ENCODE results near the gene RAB11FIP4. TPM values are rescaled to one million over a fixed set of nuclear protein-coding genes. Genes with fewer than 3 reads are reported as not detected.

RAB11FIP4 gene
- total RNA-seq, 1 experiment from 2014 or later = 34.1 TPM

DNA sequence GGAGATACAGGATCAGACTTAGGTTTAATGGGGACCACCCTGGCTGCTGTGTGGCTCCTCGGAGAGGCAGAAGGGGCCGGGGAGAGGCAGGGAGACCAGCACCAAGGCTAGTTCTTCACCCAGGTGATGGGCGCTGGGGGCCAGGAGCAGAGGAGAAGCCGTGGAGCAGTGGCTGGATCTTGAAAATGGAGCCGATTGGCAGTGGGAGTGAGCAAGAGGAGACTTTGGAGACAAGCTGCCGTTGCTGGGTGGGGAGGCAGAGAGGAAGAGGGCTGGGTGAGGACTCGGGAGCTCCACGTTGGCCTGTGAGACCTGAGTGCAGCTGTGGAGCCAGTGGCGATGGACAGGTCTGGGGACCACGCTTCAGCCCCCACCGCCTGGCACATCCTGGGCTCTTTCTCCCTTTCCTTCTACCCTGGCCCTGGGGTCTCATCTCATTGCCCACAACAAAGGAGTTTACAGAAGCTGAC lies 9.0 kb downstream of the RAB11FIP4 start:
- no peak for DNase-seq (ENCODE audit: low spot score)
- in situ Hi-C loops (cut with HindIII; ENCODE audit: low sequenced_read_pairs) = no loop called here

DNA sequence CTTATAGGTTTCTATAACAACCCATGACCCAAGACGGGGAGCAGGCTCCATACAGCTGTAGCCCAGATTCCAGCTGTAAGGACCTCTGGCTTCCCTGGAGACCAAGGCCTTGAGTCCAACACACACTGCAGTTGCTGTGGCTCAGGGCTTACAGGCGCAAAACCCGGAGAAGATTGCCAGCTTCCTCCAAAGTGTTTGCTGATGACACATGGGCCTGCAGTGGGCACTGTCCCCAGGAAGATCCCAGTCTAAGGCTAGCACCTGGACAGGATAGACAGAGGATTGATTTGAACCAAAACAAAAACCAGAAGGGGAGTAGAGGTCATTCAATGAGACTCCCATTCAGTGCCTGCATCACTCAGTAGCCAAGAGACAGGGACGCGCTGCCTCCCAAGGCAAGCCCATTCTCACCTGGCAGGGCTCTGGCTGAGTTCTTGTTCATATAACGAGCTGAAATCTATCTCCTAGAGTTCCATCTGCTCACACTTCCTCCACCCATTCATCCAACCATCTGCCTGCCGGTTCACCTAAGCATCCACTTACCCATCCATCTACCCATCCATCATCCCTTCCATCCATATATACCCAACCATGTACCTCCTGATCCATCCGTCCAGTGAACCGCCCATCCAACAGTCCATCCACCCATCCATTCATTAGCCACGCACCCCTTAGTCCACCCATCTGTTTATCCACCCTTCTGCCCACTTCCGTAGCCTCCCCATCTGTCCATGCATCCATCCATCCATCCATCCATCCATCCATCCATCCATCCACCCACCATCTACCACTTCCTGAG lies 10.2 kb downstream of the RAB11FIP4 start:
- in situ Hi-C loops (cut with HindIII; ENCODE audit: low sequenced_read_pairs) = no loop called here
- DNase-seq (ENCODE audit: low spot score) = peak; percentile 65

DNA sequence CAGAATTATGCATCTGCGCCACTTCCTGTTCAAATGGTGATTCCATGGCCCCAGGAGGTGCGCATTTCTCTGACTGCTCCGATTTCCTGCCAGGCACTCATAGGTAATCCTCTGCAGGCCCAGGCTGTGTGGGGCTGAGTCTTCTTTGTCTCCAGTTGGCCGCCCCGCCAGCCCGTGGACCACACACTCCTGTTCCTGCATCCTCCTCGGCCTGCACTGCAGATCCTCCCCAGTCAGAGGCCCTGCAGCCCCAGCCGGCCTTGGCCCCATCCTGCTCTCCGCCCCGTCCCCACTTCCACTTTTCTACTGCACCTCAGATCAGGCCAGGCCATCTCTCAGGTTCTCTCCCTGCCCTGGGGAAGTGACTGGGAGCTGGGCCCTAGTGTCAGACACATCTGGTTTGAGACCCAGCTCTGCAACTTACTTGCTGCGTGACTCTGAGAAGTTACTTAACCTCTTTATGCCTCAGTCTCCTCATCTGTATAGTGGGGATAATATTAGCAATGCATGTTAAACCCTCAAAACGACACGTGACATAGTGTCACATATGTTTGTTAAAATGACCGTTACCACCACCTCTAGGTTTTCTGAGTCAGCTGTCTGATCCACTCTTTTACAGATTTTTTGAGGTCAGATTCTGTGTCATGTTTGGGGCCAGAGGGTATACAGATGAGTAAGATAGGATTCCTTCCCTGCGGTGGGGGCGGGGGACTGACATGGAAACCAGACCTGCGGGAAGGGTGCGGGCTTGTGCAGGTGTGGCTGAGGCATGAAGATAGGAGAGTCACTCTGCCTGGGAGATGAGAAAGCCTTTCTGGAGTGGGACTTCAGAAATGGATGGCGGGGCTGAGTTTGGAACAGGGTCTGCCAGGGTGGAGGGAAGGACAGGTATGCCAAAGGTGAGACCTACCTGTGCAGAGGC lies 12.8 kb downstream of the RAB11FIP4 start:
- DNase-seq (ENCODE audit: low spot score) = no peak
- in situ Hi-C loops (cut with HindIII; ENCODE audit: low sequenced_read_pairs) = no loop called here

DNA sequence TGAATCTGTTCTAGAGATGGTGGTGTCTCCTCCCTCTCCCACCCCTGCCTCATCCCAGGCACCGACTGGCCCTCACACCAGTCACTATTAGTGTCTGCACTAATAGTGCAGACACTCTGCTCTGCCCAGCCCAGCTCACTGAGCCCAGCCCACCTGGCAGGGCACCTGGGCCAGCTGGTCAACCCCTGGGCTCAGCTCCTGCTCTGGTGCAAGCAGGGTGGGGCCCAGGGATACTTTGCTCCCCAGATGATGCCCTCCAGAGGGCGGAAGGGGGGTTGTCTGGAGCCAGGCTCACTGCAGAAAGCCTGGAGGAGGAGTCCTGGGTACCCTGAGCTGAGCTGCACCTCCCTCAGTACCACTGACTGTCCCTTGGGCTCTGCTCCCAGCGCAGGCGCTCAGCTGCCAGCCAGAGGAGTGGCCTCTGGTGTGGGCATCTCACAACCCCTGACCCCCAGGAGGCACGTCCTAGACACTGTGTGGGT lies 14.5 kb downstream of the RAB11FIP4 start:
- in situ Hi-C loops (cut with HindIII; ENCODE audit: low sequenced_read_pairs) = no loop called here
- DNase-seq (ENCODE audit: low spot score) = no peak

DNA sequence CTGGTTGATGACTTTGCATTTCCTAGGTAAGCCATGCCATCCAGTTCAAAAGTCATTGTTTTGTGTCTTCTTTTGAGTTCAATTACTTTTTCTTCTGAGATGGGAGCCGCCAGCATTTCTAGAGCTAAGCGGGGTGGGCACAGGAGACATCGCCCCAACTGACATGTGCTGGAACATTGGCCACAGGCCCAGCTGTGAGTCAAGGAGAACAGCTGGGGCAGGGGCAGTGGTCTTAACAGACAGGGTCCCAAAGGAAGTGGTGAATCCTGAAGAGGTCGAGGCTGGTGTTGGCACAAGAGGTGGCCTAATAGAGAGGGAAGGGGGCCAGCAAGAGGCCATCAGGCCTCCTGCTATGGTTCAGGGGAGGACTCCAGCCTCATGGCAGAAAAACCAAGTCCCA lies 17.1 kb downstream of the RAB11FIP4 start:
- in situ Hi-C loops (cut with HindIII; ENCODE audit: low sequenced_read_pairs) = no loop called here

DNA sequence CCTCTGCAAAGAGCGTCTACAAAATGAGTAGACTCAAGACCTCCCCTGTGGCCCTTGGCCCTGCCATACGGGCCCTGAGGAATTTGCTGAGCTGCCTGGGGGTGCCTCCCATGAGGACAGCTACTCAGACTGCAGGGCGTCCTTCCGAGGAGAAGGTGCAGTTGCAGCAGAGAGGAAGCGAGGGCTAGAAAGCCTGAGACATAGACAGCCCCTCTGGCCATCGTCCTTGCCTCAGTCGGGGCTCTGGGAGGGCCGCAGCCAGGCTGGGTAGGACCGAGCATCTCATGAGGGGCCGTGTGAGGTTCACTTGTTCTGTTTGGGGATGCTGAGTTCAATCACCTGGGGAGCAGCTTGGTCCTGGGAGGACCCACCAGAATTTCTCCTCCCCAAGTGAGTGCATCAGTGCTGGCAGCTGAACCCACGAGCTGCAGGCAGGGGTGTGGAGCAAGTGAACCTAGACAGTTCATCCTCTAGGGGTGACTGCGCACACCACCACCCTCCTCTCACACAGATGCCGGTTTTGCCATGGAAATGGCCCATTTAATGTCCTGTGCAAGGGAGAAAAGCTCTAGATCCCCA lies 20.3 kb downstream of the RAB11FIP4 start:
- no peak for DNase-seq (ENCODE audit: low spot score)
- in situ Hi-C loops (cut with HindIII; ENCODE audit: low sequenced_read_pairs) = no loop called here

More for the DNA sequence above, 17.1 kb downstream of the RAB11FIP4 start:
- DNase-seq (ENCODE audit: low spot score) = no peak

DNA sequence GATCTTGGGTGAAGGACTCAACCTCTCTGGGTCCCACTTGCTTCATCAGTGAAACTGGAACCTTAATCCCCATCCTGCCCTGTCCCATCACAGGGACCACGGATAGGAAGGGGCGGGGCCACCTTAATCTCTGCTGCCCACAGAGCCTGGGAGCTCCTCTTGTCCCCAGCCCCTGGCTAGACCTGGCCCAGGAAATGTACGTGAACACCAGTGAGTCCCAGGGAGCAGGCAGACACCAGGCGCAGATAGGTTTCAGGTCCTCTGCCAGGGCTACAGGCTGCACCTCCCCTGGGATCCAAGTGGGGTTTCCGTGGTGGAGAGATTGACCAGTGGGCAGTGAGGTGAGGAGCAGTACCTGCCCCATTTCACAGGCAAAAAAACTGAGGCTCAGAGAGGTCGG lies 21.0 kb downstream of the RAB11FIP4 start:
- in situ Hi-C loops (cut with HindIII; ENCODE audit: low sequenced_read_pairs) = no loop called here

DNA sequence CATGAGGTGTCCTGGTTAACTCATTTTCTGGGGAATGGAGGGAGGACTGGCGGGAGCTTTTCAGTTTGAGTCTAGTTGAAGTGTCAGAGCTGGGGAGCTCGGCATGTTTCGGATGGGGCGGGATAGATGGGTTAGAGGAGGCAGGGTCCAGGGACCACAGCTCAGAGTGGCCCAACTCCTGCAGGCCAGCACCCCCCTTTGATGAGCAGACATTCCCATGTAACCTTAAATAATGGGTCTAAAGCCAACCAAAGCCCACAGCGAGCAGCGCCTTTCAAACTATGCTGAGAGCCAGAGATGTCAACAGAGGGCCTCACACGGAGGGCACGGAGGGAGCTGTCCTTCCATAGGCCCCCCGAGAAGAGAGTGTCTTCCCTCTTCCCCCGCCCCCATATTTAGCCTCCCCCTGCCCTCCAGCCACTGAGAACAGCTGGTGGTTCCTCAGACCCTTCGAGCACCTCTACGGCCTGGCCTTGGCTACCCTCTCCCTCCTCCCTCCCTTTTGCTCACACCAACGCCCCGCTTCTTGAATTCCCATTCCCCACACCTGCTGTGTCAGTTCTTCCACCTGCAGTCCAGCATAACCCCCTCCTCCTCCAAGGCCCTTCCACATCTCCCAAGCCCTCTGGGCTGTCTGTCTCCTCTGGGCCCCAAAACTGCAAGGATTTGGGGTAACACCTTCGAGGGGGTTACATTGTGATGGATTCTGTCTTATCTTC lies 21.8 kb downstream of the RAB11FIP4 start:
- in situ Hi-C loops (cut with HindIII; ENCODE audit: low sequenced_read_pairs) = no loop called here

More for the DNA sequence above, 21.0 kb downstream of the RAB11FIP4 start:
- DNase-seq (ENCODE audit: low spot score) = no peak

DNA sequence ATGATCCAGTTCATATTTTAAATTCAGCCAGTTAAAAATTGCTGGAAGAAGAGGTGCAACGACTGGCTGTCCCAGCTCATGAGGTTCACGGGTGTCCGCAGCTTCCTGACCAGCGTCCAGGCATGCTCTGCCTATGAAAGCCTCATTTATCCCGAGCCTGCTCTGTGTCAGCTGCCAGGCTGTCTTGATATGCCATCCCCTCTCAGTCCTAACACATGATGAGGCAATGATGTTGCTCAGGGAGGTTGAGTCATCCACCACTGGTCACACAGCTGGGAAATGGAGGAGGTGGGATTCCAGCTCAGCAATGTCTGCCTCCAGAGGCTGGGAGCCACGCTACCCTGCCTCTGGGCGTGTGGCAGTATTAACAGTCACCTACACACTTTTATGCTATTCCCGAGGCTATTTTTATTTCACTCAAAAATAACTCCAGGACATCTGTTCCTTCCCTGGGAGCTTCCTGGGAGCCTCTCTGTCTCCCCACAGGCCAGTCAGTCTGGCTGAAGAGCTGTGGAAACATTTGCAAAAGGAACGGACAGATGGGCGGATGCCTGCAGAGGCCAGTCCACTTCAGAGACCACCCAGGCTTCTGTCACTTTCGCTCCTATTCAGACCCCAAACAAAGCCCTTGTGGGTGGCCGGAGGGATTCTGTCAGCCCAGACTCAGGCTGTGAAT lies 22.5 kb downstream of the RAB11FIP4 start:
- in situ Hi-C loops (cut with HindIII; ENCODE audit: low sequenced_read_pairs) = no loop called here
- peak; percentile 41 for DNase-seq (ENCODE audit: low spot score)

More for the DNA sequence above, 21.8 kb downstream of the RAB11FIP4 start:
- DNase-seq (ENCODE audit: low spot score) = no peak

DNA sequence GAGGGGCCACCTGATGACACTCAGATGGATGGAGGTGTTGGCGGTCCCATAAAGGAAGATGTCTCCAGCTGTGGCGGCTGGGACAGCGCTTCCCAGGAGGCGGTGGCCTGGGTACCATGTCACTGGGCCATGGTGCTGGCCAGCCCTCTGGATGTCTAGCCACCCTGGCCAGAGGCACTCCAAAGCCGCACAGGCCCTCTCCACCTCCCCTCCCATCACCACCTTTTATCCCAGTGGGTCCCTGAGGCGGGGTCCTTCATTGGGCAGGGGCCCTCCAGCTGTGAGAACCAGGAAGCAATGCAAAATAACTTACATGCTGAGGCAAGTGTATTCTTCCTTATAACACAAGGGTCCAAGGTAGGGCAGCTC lies 23.1 kb downstream of the RAB11FIP4 start:
- in situ Hi-C loops (cut with HindIII; ENCODE audit: low sequenced_read_pairs) = no loop called here
- no peak for DNase-seq (ENCODE audit: low spot score)

DNA sequence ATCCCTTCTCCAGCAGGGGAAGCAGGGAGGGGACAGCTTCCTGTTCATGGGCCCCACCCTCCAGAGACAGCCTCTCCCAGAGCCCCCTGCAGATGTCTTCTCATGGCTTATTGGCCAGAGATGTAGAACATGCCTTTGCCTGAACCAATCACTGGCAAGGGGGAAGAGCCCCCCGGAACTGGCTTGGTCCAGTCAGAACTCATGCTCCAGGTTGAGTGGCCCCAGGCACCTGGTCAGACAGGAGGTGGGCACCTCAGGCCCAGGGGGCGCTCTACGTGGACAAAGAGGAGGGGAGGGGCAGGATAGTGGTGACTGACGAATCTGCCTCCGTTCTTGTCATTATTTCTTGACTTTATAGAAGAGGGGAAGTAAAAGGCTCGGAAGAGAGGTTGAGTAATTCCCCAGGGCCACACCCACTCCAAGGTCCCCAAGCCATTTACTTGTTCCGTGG lies 23.6 kb downstream of the RAB11FIP4 start:
- no peak for DNase-seq (ENCODE audit: low spot score)
- in situ Hi-C loops (cut with HindIII; ENCODE audit: low sequenced_read_pairs) = no loop called here

DNA sequence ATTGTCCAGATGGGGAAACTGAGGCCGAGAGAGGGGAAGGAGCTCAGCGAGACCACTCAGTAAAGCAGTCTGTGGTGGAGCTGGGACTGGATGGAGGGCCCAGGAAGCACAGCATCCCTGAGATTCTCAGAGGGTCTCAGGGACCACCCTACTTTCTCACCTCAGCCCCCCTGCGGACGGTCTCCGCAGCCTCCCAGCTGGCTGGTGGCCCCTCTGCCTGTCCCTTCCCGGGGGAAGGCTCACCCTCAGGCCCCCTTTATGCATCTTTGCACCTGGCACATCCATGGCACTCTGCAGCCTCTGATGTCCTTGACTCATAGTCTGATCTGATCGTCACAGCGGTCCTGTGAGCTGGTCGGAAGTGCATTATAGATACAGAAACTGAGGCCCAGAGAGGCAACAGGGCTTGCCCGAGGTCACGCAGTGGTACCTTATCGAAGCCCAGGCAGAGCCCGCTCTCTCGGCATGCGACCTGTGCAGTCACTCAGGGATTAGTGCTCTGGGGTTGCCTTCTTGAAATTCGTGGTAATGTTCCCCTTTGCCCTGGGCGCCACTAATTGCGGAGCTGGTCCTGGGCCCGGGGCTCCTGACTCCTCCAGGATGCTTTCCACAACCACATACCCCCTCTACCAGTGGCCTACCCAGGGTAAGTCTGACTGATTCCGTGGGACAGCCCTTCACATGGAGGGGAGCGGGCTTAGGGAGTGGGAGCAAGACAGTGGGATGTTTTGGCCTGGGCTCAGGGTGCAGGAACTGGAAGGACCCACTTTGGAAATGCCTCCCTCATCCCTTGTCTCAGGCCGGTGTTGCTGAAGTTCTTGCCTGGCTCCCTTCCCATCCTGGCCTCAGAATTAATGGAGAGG lies 24.4 kb downstream of the RAB11FIP4 start:
- no peak for DNase-seq (ENCODE audit: low spot score)
- in situ Hi-C loops (cut with HindIII; ENCODE audit: low sequenced_read_pairs) = no loop called here

DNA sequence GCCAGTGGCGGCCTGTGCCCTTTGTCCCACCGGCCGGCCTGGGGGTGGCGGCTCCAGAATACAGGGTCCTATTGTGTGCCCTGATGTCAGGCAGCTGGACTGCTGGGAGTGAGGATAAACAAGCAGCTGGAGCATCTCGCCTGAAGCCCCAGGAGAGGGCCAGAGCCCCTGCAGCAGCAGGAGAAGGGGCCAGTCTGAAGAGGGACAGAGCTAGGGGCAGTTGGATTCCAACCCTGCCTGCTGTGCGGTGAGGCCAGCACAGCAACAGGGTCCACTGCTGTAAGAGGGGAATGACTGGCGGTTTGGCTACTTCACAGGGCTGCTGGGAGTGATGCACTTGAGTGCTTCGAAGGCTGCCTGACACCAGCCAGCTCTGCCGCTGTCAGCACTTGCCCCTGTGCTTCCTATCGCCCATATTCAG lies 25.0 kb downstream of the RAB11FIP4 start:
- no peak for DNase-seq (ENCODE audit: low spot score)
- in situ Hi-C loops (cut with HindIII; ENCODE audit: low sequenced_read_pairs) = no loop called here

DNA sequence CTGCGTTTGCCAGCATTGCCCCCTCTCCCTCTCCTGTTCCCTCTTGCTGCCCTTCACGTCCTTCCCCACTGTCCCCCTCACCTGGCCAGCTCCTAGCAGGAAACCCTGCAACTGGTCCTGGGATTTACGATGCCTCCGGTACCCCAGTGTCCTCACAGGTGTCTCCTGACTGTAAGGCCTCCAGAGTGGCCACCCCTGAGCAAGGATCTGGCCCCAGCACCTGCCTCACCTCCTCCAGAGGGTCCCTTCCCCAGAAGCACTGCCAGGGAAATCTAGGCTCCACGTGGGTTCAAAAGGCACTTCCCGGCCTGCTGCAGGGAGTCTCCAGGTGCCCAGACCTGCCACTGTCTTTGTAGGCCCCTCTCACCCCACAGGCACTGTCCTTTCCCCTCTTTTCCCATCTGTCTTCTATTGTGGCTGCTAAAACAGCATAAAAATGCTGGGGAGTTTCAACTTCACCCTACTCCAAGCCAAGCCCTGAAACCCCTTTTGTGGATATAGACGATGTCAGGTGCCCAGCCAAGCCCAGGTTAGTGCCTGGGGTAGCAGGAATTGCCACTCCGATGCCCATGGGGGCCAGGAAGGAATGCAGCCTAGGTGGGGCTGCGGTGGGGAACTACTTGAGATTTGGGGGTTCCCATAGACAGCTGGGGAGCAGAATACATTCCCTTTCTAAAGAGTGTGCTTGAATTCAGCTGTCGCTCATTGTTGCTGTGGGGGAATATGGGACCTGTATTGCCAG lies 25.7 kb downstream of the RAB11FIP4 start:
- in situ Hi-C loops (cut with HindIII; ENCODE audit: low sequenced_read_pairs) = no loop called here
- no peak for DNase-seq (ENCODE audit: low spot score)

DNA sequence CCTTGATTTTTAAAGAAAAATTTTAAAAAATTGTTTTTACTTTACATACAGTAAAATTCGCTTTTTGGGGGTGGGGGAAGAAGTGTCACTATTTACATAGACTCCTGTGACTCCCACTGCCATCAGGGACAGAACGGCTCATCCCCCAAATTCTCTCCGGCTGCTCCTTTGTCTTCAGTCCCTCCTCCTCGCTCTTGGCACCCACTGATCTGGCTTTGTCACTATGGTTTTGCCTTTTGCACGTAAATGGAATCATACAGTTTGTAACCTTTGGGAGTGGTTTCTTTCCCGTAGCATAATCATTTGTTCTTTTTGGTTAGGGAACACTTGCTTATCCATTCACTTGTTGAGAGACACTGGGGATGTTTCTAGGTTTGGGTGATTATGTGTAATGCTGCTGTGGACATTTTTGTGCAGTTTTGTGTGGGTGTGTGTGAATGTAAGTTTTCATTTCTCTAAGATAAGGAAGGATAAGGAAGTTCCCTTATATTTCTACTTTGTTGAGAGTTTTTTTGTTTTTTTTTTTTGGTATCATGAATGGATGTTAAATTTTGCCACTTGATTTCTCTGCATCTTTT lies 27.4 kb downstream of the RAB11FIP4 start:
- DNase-seq (ENCODE audit: low spot score) = no peak

DNA sequence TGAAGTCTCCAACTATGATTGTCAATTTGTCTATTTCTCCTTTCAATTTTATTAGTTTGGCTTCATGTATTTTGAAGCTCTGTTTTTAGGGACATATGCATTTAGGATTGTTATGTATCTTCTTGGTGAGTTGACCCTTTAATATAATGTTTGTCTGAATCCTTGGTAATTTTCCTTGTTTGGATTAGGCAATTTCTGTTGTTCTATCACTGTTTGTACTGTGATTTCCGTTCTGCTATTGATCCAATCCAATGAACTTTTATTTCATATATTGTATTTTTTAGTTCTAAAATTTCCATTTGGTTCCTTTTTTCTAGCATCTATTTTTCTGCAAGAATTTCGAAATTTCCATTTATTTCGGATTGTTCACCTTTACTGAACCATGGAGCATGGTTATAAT lies 31.0 kb downstream of the RAB11FIP4 start:
- no peak for DNase-seq (ENCODE audit: low spot score)

More for the DNA sequence above, 27.4 kb downstream of the RAB11FIP4 start:
- in situ Hi-C loops (cut with HindIII; ENCODE audit: low sequenced_read_pairs) = no loop called here

DNA sequence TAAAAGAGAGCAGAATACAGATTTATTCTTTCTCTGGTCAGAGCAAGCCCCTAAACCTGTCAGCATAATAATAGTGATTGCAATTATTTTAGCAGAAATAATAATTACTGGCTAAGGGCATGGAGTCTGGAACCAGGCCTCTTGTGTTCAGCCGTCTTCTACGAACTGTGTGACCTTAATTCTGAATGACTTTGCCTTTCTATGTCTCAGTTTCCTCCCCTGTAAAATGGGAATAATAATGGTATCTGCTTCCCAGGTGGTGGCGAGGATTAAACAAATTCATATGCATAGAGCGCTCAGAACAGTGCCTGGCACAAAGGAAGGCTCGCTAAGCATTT lies 33.4 kb downstream of the RAB11FIP4 start:
- DNase-seq (ENCODE audit: low spot score) = no peak
- in situ Hi-C loops (cut with HindIII; ENCODE audit: low sequenced_read_pairs) = no loop called here

More for the DNA sequence above, 31.0 kb downstream of the RAB11FIP4 start:
- in situ Hi-C loops (cut with HindIII; ENCODE audit: low sequenced_read_pairs) = no loop called here
